ENCODE data around the gene SMAD6.

DNA sequence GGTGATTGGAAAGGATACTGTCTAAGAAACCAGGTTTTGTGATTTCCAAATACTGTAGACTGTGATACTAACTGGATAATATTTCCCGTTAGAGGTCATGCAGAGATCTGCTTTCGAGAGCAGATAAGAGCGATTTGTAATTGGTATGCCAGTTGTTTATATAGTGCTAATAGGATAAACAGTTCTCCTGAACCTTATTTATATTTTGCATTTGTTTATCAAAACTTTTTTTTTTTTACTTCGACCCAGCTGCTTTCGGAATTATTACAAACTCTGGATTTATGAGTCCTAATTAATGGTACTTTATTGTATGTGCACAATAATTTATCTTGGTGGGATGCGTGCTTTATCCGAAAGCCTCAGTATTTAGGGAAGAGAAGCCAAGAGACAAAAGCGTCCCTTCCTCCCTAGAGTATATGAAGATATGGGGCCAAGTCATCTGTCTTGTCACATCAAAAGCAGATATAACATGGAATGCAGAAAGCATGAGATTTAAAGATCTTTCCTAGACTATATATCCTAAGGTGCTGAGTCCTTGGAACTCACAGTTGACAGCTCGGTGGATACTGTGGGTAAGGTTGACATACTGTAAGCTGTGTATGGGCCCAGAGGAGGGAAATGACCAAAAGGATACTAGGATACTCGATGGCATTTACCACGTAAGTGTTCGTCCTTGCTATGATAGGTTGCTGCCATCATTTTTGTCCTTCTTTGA is 62.2 kb downstream of the SMAD6 start:
- TF ChIP-seq, protein P1, sequence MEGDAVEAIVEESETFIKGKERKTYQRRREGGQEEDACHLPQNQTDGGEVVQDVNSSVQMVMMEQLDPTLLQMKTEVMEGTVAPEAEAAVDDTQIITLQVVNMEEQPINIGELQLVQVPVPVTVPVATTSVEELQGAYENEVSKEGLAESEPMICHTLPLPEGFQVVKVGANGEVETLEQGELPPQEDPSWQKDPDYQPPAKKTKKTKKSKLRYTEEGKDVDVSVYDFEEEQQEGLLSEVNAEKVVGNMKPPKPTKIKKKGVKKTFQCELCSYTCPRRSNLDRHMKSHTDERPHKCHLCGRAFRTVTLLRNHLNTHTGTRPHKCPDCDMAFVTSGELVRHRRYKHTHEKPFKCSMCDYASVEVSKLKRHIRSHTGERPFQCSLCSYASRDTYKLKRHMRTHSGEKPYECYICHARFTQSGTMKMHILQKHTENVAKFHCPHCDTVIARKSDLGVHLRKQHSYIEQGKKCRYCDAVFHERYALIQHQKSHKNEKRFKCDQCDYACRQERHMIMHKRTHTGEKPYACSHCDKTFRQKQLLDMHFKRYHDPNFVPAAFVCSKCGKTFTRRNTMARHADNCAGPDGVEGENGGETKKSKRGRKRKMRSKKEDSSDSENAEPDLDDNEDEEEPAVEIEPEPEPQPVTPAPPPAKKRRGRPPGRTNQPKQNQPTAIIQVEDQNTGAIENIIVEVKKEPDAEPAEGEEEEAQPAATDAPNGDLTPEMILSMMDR (conservative IDR thresholded peaks at IDR 0.05 in 1 of 2, IDR thresholded peaks at IDR 0.05 in 1 of 2; ENCODE audit: low read depth in 1 of 2, low read length in 2 of 2) = no peak
- TF ChIP-seq EZH2 (IDR thresholded peaks at IDR 0.05; ENCODE audit: low read length, missing control alignments) = no peak

Data from fibroblast of lung (primary cell).